Measurements from ENCODE around the gene MSI2. TPM values are rescaled to one million over a fixed set of nuclear protein-coding genes. Genes with fewer than 3 reads are reported as not detected.
A peak's percentile ranks its signal among the peaks of the same experiment; 100 is the strongest.

The MSI2 gene
- total and polyA plus RNA-seq, 4 donors, result 9.4 to 64.0 (median 30.4) TPM

DNA sequence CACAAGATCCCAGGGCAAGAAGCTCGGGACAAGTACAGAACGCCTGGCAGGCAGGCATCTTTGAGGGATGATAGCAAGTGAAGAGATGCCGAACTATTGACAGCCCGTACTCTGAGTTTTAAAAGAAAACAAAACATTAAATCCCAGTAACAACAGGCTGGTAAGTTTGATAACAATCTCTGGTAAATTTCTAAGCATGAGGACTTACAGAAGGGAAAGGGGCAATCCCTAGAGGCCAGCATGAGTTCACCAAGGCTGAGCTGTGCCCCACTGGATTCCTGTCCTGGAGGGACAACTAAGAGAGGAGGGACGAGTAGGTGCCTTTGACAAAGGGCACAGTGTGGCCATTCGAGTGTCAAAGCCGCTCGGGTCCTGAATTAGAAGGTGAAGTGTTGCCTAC, 462.6 kb downstream of the MSI2 start:
- H3K36me3 ChIP-seq (ENCODE audit: control insufficient read depth in 4 of 4, insufficient read depth in 4 of 4, low read length in 4 of 4), result no peaks in the 10 kb centered on the region
- TF ChIP-seq, protein P1, sequence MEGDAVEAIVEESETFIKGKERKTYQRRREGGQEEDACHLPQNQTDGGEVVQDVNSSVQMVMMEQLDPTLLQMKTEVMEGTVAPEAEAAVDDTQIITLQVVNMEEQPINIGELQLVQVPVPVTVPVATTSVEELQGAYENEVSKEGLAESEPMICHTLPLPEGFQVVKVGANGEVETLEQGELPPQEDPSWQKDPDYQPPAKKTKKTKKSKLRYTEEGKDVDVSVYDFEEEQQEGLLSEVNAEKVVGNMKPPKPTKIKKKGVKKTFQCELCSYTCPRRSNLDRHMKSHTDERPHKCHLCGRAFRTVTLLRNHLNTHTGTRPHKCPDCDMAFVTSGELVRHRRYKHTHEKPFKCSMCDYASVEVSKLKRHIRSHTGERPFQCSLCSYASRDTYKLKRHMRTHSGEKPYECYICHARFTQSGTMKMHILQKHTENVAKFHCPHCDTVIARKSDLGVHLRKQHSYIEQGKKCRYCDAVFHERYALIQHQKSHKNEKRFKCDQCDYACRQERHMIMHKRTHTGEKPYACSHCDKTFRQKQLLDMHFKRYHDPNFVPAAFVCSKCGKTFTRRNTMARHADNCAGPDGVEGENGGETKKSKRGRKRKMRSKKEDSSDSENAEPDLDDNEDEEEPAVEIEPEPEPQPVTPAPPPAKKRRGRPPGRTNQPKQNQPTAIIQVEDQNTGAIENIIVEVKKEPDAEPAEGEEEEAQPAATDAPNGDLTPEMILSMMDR (IDR thresholded peaks at IDR 0.05; ENCODE audit: control extremely low read depth, extremely low read depth), result no peak
- no peak overlapping the region for H3K9ac ChIP-seq (ENCODE audit: insufficient read depth in 1 of 2, low read length in 2 of 2)
- DNase-seq, result no peak
- no peak for ATAC-seq (ENCODE audit: insufficient read depth, low FRiP score)
- no peak overlapping the region for H3K27ac ChIP-seq (ENCODE audit: low read depth in 1 of 2, low read length in 1 of 2)
- H3K27me3 ChIP-seq (ENCODE audit: control insufficient read depth in 3 of 3, insufficient read depth in 3 of 3, low read length in 2 of 3), result no peaks in the 10 kb centered on the region
- peaks cover 0 to 8% (median 0%) of the 10 kb centered on the region in 5 donors for H3K4me1 ChIP-seq (ENCODE audit: control insufficient read depth in 5 of 5, insufficient read depth in 5 of 5, low read length in 5 of 5)
- no peaks in the 10 kb centered on the region for H3K9me3 ChIP-seq (ENCODE audit: control insufficient read depth in 4 of 4, insufficient read depth in 3 of 4, low read length in 3 of 4)
- no peak overlapping the region for H3K4me3 ChIP-seq
- 81 to 89% methylated on average over 8 of the region's 8 CpGs for WGBS, 2 donors

GRCh38 chr17:57720386-57721035, 464.2 kb downstream of the MSI2 start:
- no peak overlapping the region for H3K9ac ChIP-seq (ENCODE audit: insufficient read depth in 1 of 2, low read length in 2 of 2)
- no peaks in the 10 kb centered on the region for H3K9me3 ChIP-seq (ENCODE audit: control insufficient read depth in 4 of 4, insufficient read depth in 3 of 4, low read length in 3 of 4)
- 93 to 96% methylated on average over 2 of the region's 2 CpGs for WGBS, 2 donors
- H3K4me1 ChIP-seq (ENCODE audit: control insufficient read depth in 5 of 5, insufficient read depth in 5 of 5, low read length in 5 of 5), result peaks cover 0 to 8% (median 0%) of the 10 kb centered on the region in 5 donors
- DNase-seq (peak; percentile 36 to 63 (median 60)), ATAC-seq (ENCODE audit: insufficient read depth, low FRiP score) (no peak)
- H3K27ac ChIP-seq (ENCODE audit: low read depth in 1 of 2, low read length in 1 of 2), result no peak overlapping the region
- no peaks in the 10 kb centered on the region for H3K27me3 ChIP-seq (ENCODE audit: control insufficient read depth in 3 of 3, insufficient read depth in 3 of 3, low read length in 2 of 3)
- TF ChIP-seq, protein P1 (IDR thresholded peaks at IDR 0.05; ENCODE audit: control extremely low read depth, extremely low read depth), result no peak
- no peaks in the 10 kb centered on the region for H3K36me3 ChIP-seq (ENCODE audit: control insufficient read depth in 4 of 4, insufficient read depth in 4 of 4, low read length in 4 of 4)
- H3K4me3 ChIP-seq, result no peak overlapping the region

DNA sequence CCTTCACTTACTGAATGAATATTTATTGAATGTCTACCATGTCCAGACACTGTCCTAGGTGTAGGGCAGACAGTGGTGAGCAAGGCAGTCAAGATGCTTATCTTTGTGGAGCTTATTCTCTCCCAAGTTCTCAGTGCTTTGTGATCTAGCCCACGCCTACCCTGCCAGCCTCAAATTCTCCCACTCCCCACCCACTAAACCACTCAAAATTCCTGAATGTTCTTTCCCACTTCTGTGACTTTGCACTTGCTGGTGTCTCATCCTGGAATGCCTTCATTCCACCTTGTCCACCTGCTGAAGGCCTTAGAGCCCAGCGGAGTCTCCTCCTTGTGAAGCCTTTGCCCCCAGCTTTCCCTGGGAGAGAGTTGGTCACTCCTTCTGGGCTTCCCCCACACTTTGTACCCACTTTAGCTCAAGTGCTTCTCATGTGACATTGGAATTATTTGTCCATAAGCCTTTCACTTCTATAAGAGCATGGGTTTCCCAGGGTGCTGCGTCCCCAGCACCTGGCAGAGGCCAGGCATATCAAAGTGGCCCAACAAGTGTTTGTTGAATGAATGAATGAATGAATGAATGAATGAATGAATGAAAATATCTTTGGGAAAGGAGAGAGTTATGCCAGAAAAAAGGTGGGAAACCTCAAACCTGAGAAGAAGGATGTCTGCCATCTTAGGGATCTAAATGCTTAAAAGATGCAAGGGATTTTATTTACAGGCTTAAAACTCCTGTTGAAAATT, 465.8 kb downstream of the MSI2 start:
- peak in 1 of 3 donors; percentile 48 for DNase-seq
- no peak overlapping the region for H3K27ac ChIP-seq (ENCODE audit: low read depth in 1 of 2, low read length in 1 of 2)
- H3K9ac ChIP-seq (ENCODE audit: insufficient read depth in 1 of 2, low read length in 2 of 2), result no peak overlapping the region
- ATAC-seq (ENCODE audit: insufficient read depth, low FRiP score), result no peak
- peaks cover 0 to 8% (median 0%) of the 10 kb centered on the region in 5 donors for H3K4me1 ChIP-seq (ENCODE audit: control insufficient read depth in 5 of 5, insufficient read depth in 5 of 5, low read length in 5 of 5)
- no peaks in the 10 kb centered on the region for H3K9me3 ChIP-seq (ENCODE audit: control insufficient read depth in 4 of 4, insufficient read depth in 3 of 4, low read length in 3 of 4)
- no peaks in the 10 kb centered on the region for H3K27me3 ChIP-seq (ENCODE audit: control insufficient read depth in 3 of 3, insufficient read depth in 3 of 3, low read length in 2 of 3)
- TF ChIP-seq, protein P1 (IDR thresholded peaks at IDR 0.05; ENCODE audit: control extremely low read depth, extremely low read depth), result no peak
- H3K36me3 ChIP-seq (ENCODE audit: control insufficient read depth in 4 of 4, insufficient read depth in 4 of 4, low read length in 4 of 4), result no peaks in the 10 kb centered on the region
- WGBS, 2 donors, result 75 to 91% methylated on average over 3 of the region's 3 CpGs
- H3K4me3 ChIP-seq, result no peak overlapping the region
